Nasal cavity respiratory epithelium epithelial cell of viscerocranial mucosa (primary cell): ENCODE data around the gene OR5M8. TPM values are rescaled to one million over a fixed set of nuclear protein-coding genes. Genes with fewer than 3 reads are reported as not detected.

Source experiments
- total RNA-seq: library from RNA; depleted of rRNA; stranded (reverse); fragments of >200 nt; gene quantifications from 2 replicates; pipeline ENCODE4 v1.2.3, GENCODE V29; 2014

The OR5M8 gene
- not detected in 2 replicates for total RNA-seq

GRCh38 chr11:56491270-56491669 is at the start of gene OR5M8:
Gene OR5M8 (minus strand): TSS chr11:56491370. CDS start chr11:56491370, 0 bp downstream.

DNA sequence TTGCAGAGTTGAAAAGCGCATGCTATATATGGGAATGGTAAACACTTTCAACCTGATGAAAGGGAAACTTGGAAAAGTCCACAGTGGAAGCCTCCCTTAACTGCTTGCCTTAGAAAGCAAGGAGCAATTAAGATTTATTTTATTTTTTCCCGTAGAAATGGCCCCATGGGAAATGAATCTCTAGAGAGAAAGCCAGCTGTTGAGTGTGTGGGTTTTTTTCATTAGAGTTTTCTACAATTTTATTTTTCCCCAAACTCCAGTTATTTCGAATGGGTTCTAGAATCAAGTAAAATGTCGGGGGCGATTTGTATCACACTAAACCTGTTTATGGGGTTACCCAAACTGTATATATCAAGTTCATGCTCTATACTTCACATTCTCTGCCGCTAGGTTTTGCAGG is 17.9 kb downstream of the OR5M8 start, which contains the start of gene OR5M3:
Gene OR5M3 (minus strand): TSS at position 101 of the 400 bp plus-strand sequence. CDS start 2,855 bp downstream, outside the sequence.

Other genes with a start within 250 kb of the OR5M8 start
- not detected in 2 replicates for gene OR5T3, start 239.1 kb downstream of the OR5M8 start, total RNA-seq
- not detected in 2 replicates for gene OR5T1, start 217.2 kb downstream of the OR5M8 start, total RNA-seq
- not detected in 2 replicates for gene OR8H1, start 199.1 kb downstream of the OR5M8 start, total RNA-seq
- gene OR8K3, start 176.2 kb downstream of the OR5M8 start, total RNA-seq, result not detected in 2 replicates
- gene OR8K1, start 145.3 kb downstream of the OR5M8 start, total RNA-seq, result not detected in 2 replicates
- gene OR8J1, start 137.1 kb downstream of the OR5M8 start, total RNA-seq, result not detected in 2 replicates
- gene OR8U1, start 115.7 kb downstream of the OR5M8 start, total RNA-seq, result not detected in 2 replicates
- gene OR5AL1, start 78.7 kb downstream of the OR5M8 start, total RNA-seq, result not detected in 2 replicates
- gene OR5M3, start 18.0 kb downstream of the OR5M8 start, total RNA-seq, result not detected in 2 replicates
- gene OR5M11, start 51.9 kb upstream of the OR5M8 start, total RNA-seq, result not detected in 2 replicates
- not detected in 2 replicates for gene OR5M10, start 86.4 kb upstream of the OR5M8 start, total RNA-seq
- not detected in 2 replicates for gene OR5M1, start 123.5 kb upstream of the OR5M8 start, total RNA-seq
- gene OR5AP2, start 151.1 kb upstream of the OR5M8 start, total RNA-seq, result not detected in 2 replicates
- gene OR5AR1, start 172.3 kb upstream of the OR5M8 start, total RNA-seq, result not detected in 2 replicates
- not detected in 2 replicates for gene OR9G1, start 207.7 kb upstream of the OR5M8 start, total RNA-seq